Loucy (cell line): ENCODE results near the gene COL11A1.

Experiments used
- H2AFZ ChIP-seq: fragments of 200-600 bp; sonication (generic); 2 replicates; pipeline ENCODE4 v1.6.0; 2016; ENCODE audit warnings: antibody characterized with exemption, mild to moderate bottlenecking, low read length, moderate library complexity
- H3F3A ChIP-seq: fragments of 200-600 bp; 2 replicates; pipeline ENCODE4 v1.6.0; 2016; ENCODE audit warnings: antibody characterized with exemption, low read depth, mild to moderate bottlenecking
- H3K27me3 ChIP-seq: fragments of 200-600 bp; sonication (generic); 2 replicates; pipeline ENCODE4 v1.6.1; 2014; ENCODE audit warnings: low read length, mild to moderate bottlenecking; ENCODE audit not compliant: insufficient read depth, poor library complexity, severe bottlenecking
- H3K36me3 ChIP-seq: fragments of 200-600 bp; sonication (generic); 2 replicates; pipeline ENCODE4 v1.6.1; 2016; ENCODE audit warnings: low read length; ENCODE audit not compliant: insufficient read depth
- H3K4me1 ChIP-seq: fragments of 200-600 bp; sonication (generic); 2 replicates; pipeline ENCODE4 v1.5.1; 2014; ENCODE audit warnings: low read length, mild to moderate bottlenecking; ENCODE audit not compliant: insufficient read depth, poor library complexity, severe bottlenecking
- H3K4me2 ChIP-seq: fragments of 200-600 bp; sonication (generic); 2 replicates; pipeline ENCODE4 v1.6.0; 2014; ENCODE audit warnings: antibody characterized with exemption, low read length, low read depth, mild to moderate bottlenecking; ENCODE audit not compliant: poor library complexity, severe bottlenecking
- H3K4me3 ChIP-seq: fragments of 200-600 bp; sonication (generic); 2 replicates; pipeline ENCODE4 v1.5.1; 2014; ENCODE audit warnings: low read length, mild to moderate bottlenecking, mixed read lengths; ENCODE audit not compliant: poor library complexity, severe bottlenecking
- H3K79me2 ChIP-seq: fragments of 200-600 bp; sonication (generic); 2 replicates; pipeline ENCODE4 v1.6.1; 2014; ENCODE audit warnings: low read length; ENCODE audit not compliant: insufficient read depth
- H3K9ac ChIP-seq: fragments of 200-600 bp; sonication (generic); 2 replicates; pipeline ENCODE4 v1.6.0; 2014; ENCODE audit warnings: mild to moderate bottlenecking, low read depth, low read length, moderate library complexity; ENCODE audit not compliant: poor library complexity, severe bottlenecking
- H3K9me2 ChIP-seq: fragments of 200-600 bp; sonication (generic); replicated peaks from 2 replicates; pipeline ENCODE4 v1.6.1; 2016; ENCODE audit warnings: low read depth, low read length, mixed read lengths
- H3K9me3 ChIP-seq: fragments of 200-600 bp; sonication (generic); 2 replicates; pipeline ENCODE4 v1.6.1; 2014; ENCODE audit warnings: mild to moderate bottlenecking, antibody characterized with exemption, low read length, low read depth; ENCODE audit not compliant: insufficient read depth
- H4K20me1 ChIP-seq: fragments of 200-600 bp; sonication (generic); 2 replicates; pipeline ENCODE4 v1.6.0; 2014; ENCODE audit warnings: antibody characterized with exemption, low read length, mild to moderate bottlenecking; ENCODE audit not compliant: insufficient read depth, poor library complexity, severe bottlenecking
- EZH2phosphoT487 ChIP-seq: fragments of 200-600 bp; IDR thresholded peaks from 2 replicates; pipeline ENCODE4 v1.6.1; 2018; ENCODE audit warnings: antibody characterized with exemption, mild to moderate bottlenecking, moderate library complexity, borderline replicate concordance
- TF ChIP-seq, protein P1 (sequence below): fragments of 200-600 bp; sonication (generic); conservative IDR thresholded peaks from 2 replicates; pipeline ENCODE4 v1.5.1; 2014; ENCODE audit warnings: mild to moderate bottlenecking, antibody characterized with exemption, low read length

COL11A1 gene

DNA sequence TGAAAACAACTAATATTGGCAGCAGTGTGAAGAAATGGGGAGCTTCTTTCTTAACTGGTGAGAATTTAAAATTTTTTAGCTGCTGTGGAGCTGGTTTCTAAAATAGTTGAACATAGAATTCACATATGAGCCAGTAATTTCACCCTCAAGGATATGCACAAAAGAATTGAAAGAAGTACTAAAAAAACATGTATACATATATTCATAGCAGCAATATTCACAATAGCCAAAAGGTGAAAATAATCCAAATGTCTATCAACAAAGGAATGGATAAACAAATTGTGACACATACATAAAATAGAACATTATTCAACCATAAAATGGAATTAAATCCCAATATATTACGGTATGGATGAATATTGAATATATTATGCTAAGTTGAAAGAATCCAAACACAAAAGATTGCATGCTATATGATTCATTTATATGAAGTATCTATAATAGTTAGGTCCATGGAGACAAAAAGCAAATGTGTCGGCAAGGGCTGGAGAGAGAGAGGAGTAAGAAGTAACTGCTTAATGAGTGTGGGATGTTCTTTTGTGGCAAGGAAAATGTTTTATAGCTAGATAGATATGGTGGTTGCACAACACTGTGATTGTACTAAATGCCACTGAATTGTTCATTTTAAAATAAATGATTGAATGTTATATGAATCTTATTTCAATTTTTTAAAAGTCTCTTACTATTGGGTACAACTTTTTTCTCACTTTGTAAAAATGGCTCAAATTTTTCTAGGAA lies 14.8 kb upstream of the COL11A1 start:
- no peak overlapping the region for H3K9ac ChIP-seq
- H3K4me3 ChIP-seq, result no peak overlapping the region
- no peaks in the 10 kb centered on the region for H3K27me3 ChIP-seq
- no peak overlapping the region for H2AFZ ChIP-seq
- no peaks in the 10 kb centered on the region for H3F3A ChIP-seq
- H4K20me1 ChIP-seq, result no peaks in the 10 kb centered on the region
- no peak overlapping the region for H3K4me2 ChIP-seq
- no peak for TF ChIP-seq EZH2phosphoT487
- TF ChIP-seq, protein P1, sequence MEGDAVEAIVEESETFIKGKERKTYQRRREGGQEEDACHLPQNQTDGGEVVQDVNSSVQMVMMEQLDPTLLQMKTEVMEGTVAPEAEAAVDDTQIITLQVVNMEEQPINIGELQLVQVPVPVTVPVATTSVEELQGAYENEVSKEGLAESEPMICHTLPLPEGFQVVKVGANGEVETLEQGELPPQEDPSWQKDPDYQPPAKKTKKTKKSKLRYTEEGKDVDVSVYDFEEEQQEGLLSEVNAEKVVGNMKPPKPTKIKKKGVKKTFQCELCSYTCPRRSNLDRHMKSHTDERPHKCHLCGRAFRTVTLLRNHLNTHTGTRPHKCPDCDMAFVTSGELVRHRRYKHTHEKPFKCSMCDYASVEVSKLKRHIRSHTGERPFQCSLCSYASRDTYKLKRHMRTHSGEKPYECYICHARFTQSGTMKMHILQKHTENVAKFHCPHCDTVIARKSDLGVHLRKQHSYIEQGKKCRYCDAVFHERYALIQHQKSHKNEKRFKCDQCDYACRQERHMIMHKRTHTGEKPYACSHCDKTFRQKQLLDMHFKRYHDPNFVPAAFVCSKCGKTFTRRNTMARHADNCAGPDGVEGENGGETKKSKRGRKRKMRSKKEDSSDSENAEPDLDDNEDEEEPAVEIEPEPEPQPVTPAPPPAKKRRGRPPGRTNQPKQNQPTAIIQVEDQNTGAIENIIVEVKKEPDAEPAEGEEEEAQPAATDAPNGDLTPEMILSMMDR, result no peak
- no peaks in the 10 kb centered on the region for H3K4me1 ChIP-seq
- no peaks in the 10 kb centered on the region; the same call in 1 of the 2 replicates for H3K9me3 ChIP-seq
- H3K36me3 ChIP-seq, result no peaks in the 10 kb centered on the region
- H3K79me2 ChIP-seq, result no peaks in the 10 kb centered on the region
- H3K9me2 ChIP-seq, result no peaks in the 10 kb centered on the region

DNA sequence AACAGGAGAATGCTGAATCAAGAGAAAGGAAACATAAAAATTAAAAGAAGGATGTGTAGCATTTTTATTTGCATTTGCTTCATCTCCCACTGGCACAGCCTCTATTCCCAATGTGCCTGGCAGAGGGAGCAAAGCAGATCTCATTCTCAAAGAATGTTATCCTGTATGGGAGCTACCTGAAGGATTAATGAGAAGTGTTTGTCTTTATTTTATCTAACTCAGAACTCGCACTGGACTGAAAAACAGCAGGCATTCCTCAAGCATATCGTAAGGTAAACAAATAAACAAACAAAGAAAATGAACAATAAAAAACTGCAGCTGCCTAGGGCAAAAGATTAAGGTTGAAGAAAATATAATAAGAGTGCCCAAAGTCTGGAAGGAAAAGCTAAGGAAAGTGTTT lies 12.7 kb upstream of the COL11A1 start:
- Histone ChIP-seq H3K4me1 (no peaks in the 10 kb centered on the region), H3K79me2 (no peaks in the 10 kb centered on the region), H3K4me3 (no peak overlapping the region), H3K27me3 (no peaks in the 10 kb centered on the region), H3F3A (no peaks in the 10 kb centered on the region), H3K4me2 (no peak overlapping the region), H4K20me1 (no peaks in the 10 kb centered on the region), H3K9me2 (no peaks in the 10 kb centered on the region), H3K9ac (no peak overlapping the region), H2AFZ (no peak overlapping the region), H3K36me3 (no peaks in the 10 kb centered on the region), H3K9me3 (no peaks in the 10 kb centered on the region; the same call in 1 of the 2 replicates)
- TF ChIP-seq, protein P1, result no peak
- TF ChIP-seq EZH2phosphoT487, result no peak

DNA sequence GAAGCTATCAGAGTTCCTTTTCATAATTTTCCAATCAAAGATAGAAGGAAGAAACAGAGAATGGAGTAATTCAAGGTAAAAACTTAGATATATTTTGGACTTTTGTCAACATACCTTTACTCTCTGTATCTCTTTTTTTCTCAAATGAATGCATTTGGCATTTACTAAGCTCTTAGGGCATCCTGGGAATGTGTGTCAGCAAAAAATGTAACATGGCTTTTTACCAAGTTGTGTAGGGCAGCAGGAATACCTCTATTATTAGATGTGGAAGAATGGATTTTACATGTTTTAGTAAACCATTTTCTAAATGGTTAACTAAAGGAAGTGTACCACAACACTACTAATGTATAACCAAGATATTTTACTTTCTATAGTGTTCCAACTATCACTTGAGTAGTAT lies 4.2 kb upstream of the COL11A1 start:
- H3K27me3 ChIP-seq, result no peaks in the 10 kb centered on the region

More for the DNA sequence above, 4.2 kb upstream of the COL11A1 start:
- H3K36me3 ChIP-seq, result no peaks in the 10 kb centered on the region
- no peaks in the 10 kb centered on the region for H3K9me3 ChIP-seq
- H3K79me2 ChIP-seq, result no peaks in the 10 kb centered on the region
- no peaks in the 10 kb centered on the region for H4K20me1 ChIP-seq
- H3F3A ChIP-seq, result no peaks in the 10 kb centered on the region
- no peaks in the 10 kb centered on the region for H3K4me1 ChIP-seq
- H3K9ac ChIP-seq, result no peak overlapping the region
- no peak overlapping the region for H3K4me2 ChIP-seq
- TF ChIP-seq, protein P1, result no peak
- no peak for TF ChIP-seq EZH2phosphoT487
- no peaks in the 10 kb centered on the region for H3K9me2 ChIP-seq
- no peak overlapping the region for H3K4me3 ChIP-seq
- no peak overlapping the region for H2AFZ ChIP-seq
